Measurements from ENCODE around the gene MYO5B.

Gene MYO5B

GRCh38 chr18:50188652-50189051, 6.3 kb downstream of the MYO5B start:
- no peak for DNase-seq (ENCODE audit: low spot score)

- no peak for DNase-seq (ENCODE audit: low spot score)
Measured at GRCh38 chr18:50187659-50188058, 7.3 kb downstream of the MYO5B start.

GRCh38 chr18:50186385-50186784, 8.6 kb downstream of the MYO5B start:
- DNase-seq (ENCODE audit: low spot score), result no peak

- peak; percentile 83 for DNase-seq (ENCODE audit: low spot score)
Measured at GRCh38 chr18:50183556-50183955, 11.4 kb downstream of the MYO5B start.

GRCh38 chr18:50182511-50182910, 12.4 kb downstream of the MYO5B start:
- no peak for DNase-seq (ENCODE audit: low spot score)

GRCh38 chr18:50181590-50181989, 13.4 kb downstream of the MYO5B start:
- no peak for DNase-seq (ENCODE audit: low spot score)

- no peak for DNase-seq (ENCODE audit: low spot score)
Measured at GRCh38 chr18:50179465-50179864, 15.5 kb downstream of the MYO5B start.

GRCh38 chr18:50177294-50177992, 17.5 kb downstream of the MYO5B start:
- no peak for DNase-seq (ENCODE audit: low spot score)

GRCh38 chr18:50172367-50172766, 22.6 kb downstream of the MYO5B start:
- DNase-seq (ENCODE audit: low spot score), result peak; percentile 31

GRCh38 chr18:50171406-50171805, 23.5 kb downstream of the MYO5B start:
- DNase-seq (ENCODE audit: low spot score), result no peak

GRCh38 chr18:50170004-50170403, 24.9 kb downstream of the MYO5B start:
- DNase-seq (ENCODE audit: low spot score), result no peak

GRCh38 chr18:50169149-50169548, 25.8 kb downstream of the MYO5B start:
- DNase-seq (ENCODE audit: low spot score), result no peak

- DNase-seq (ENCODE audit: low spot score), result no peak
Measured at GRCh38 chr18:50167966-50168365, 27.0 kb downstream of the MYO5B start.

GRCh38 chr18:50166901-50167300, 28.0 kb downstream of the MYO5B start:
- no peak for DNase-seq (ENCODE audit: low spot score)

- no peak for DNase-seq (ENCODE audit: low spot score)
Measured at GRCh38 chr18:50163505-50163904, 31.4 kb downstream of the MYO5B start.

GRCh38 chr18:50162486-50163304, 32.3 kb downstream of the MYO5B start:
- DNase-seq (ENCODE audit: low spot score), result peak; percentile 79

- peak; percentile 47 for DNase-seq (ENCODE audit: low spot score)
Measured at GRCh38 chr18:50161597-50162205, 33.2 kb downstream of the MYO5B start.

- DNase-seq (ENCODE audit: low spot score), result no peak
Measured at GRCh38 chr18:50159654-50160046, 35.3 kb downstream of the MYO5B start.

GRCh38 chr18:50158866-50159653, 35.9 kb downstream of the MYO5B start:
- DNase-seq (ENCODE audit: low spot score), result peak; percentile 73

GRCh38 chr18:50155406-50155805, 39.5 kb downstream of the MYO5B start:
- DNase-seq (ENCODE audit: low spot score), result peak; percentile 35

GRCh38 chr18:50154420-50154819, 40.5 kb downstream of the MYO5B start:
- DNase-seq (ENCODE audit: low spot score), result no peak

GRCh38 chr18:50152900-50153299, 42.0 kb downstream of the MYO5B start:
- no peak for DNase-seq (ENCODE audit: low spot score)
